Upper lobe of left lung (tissue), 6 donors: ENCODE results near the gene SLC23A3. TPM values are rescaled to one million over a fixed set of nuclear protein-coding genes. Genes with fewer than 3 reads are reported as not detected.

Experiments
- ATAC-seq, 2 donors: fragments of 200-7000 bp; cut with Tn5 transposase; one replicate each; pipeline ENCODE4 v1.9.1; 2022; ENCODE audit warnings: mild to moderate bottlenecking in 2 of 2, moderate library complexity in 2 of 2; ENCODE audit not compliant: low FRiP score in 2 of 2
- DNase-seq, 2 donors: peaks; one replicate each; pipeline ENCODE4 v3.0.0-alpha.2; 2019 to 2020
- H3K27ac ChIP-seq, 4 donors: fragments of 200-600 bp; sonication (generic); one replicate each; pipeline ENCODE4 v1.5.1; 2016 to 2019
- H3K27me3 ChIP-seq, 4 donors: fragments of 200-600 bp; sonication (generic); one replicate each; pipeline ENCODE4 v1.5.1; 2017 to 2019
- H3K36me3 ChIP-seq, 4 donors: fragments of 200-600 bp; sonication (generic); one replicate each; pipeline ENCODE4 v1.5.1; 2016 to 2019
- H3K4me1 ChIP-seq, 4 donors: fragments of 200-600 bp; sonication (generic); one replicate each; pipeline ENCODE4 v1.5.1; 2018 to 2019
- H3K4me3 ChIP-seq, 4 donors: fragments of 200-600 bp; sonication (generic); one replicate each; pipeline ENCODE4 v1.5.1; 2017 to 2019; ENCODE audit warnings: mild to moderate bottlenecking in 2 of 4, moderate library complexity in 1 of 4
- H3K9me3 ChIP-seq, 4 donors: fragments of 200-600 bp; sonication (generic); one replicate each; pipeline ENCODE4 v1.5.1; 2018 to 2019
- EP300 ChIP-seq, 4 donors: sonication (generic); formaldehyde crosslinking; IDR thresholded peaks; one replicate each; pipeline ENCODE4 v1.5.1; 2017; ENCODE audit warnings: antibody characterized with exemption in 4 of 4, control low read depth in 2 of 4
- POLR2A ChIP-seq, 4 donors: fragments of 450-650 bp; IDR thresholded peaks; one replicate each; pipeline ENCODE4 v1.5.1; 2016 to 2017; ENCODE audit warnings: antibody characterized with exemption in 4 of 4, mild to moderate bottlenecking in 2 of 4
- POLR2AphosphoS5 ChIP-seq, 2 donors: sonication (generic); formaldehyde crosslinking; IDR thresholded peaks; one replicate each; pipeline ENCODE4 v1.5.1; 2017; ENCODE audit warnings: antibody characterized with exemption in 2 of 2
- WGBS, 2 donors: methylation state at CpG; one replicate each; pipeline ENCODE4 v1.1.5; 2017 to 2018; 5-methylcytosine and 5-hydroxymethylcytosine counted together
- total RNA-seq, 6 donors: library from RNA; depleted of rRNA in 4 of 6; stranded (reverse); fragments of >200 nt in 4 of 6; gene quantifications; one replicate each; pipeline versions ENCODE4 v1.1.0 to v1.2.1, GENCODE V29; 2016 to 2021
- TF ChIP-seq, protein P1 (sequence below), 6 experiments: fragments of 450-650 bp in 4 of 6; fragments of 200-600 bp in 2 of 6; sonication (generic) in 2 of 6; IDR thresholded peaks; one replicate each; pipeline ENCODE4 v1.5.1; 2016 to 2019; ENCODE audit warnings: antibody characterized with exemption in 6 of 6
- donor health status: DM: no; HTN: no; CAD: no; lungs with moderate emphysema.
- donor health status: DM: no; HTN: yes; CAD: no; lungs with severe emphysema.

SLC23A3 gene
- total RNA-seq, 6 donors from 2014 or later, result 0.33 to 6.3 (median 2.6) TPM

DNA sequence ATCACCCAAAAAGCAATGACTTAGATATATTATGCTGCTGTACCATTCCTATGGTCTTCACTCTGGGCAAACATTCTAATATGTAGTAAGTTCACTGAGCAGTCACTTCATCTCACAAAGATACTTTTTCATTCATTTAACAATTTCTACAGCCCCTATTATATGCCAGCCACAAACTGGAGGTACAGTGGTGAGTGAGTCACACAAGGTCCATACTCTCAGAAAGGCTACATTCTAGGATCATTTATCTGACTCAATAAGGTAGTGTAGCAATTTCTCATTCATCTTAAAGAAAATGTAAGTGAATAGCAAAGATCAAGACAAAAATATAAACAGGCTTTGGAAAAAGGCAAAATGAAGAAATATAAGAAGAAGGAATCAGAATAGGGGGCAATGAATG, 49.7 kb downstream of the SLC23A3 start:
- DNase-seq (no peak), ATAC-seq (no peak)
- Histone ChIP-seq H3K36me3 (no peaks in the 10 kb centered on the region), H3K27ac (no peak overlapping the region), H3K4me3 (no peak overlapping the region), H3K9me3 (no peaks in the 10 kb centered on the region), H3K27me3 (no peaks in the 10 kb centered on the region), H3K4me1 (peaks cover 22 to 62% (median 36%) of the 10 kb centered on the region in 4 donors)
- TF ChIP-seq EP300 (IDR thresholded peaks at IDR 0.05), result no peak
- TF ChIP-seq, protein P1, sequence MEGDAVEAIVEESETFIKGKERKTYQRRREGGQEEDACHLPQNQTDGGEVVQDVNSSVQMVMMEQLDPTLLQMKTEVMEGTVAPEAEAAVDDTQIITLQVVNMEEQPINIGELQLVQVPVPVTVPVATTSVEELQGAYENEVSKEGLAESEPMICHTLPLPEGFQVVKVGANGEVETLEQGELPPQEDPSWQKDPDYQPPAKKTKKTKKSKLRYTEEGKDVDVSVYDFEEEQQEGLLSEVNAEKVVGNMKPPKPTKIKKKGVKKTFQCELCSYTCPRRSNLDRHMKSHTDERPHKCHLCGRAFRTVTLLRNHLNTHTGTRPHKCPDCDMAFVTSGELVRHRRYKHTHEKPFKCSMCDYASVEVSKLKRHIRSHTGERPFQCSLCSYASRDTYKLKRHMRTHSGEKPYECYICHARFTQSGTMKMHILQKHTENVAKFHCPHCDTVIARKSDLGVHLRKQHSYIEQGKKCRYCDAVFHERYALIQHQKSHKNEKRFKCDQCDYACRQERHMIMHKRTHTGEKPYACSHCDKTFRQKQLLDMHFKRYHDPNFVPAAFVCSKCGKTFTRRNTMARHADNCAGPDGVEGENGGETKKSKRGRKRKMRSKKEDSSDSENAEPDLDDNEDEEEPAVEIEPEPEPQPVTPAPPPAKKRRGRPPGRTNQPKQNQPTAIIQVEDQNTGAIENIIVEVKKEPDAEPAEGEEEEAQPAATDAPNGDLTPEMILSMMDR (IDR thresholded peaks at IDR 0.05), result no peak
- TF ChIP-seq POLR2A (IDR thresholded peaks at IDR 0.05), result no peak
- TF ChIP-seq POLR2AphosphoS5 (IDR thresholded peaks at IDR 0.05), result no peak

- WGBS, 2 donors, result 48 to 50% methylated on average over 7 of the region's 7 CpGs
- no peak overlapping the region for H3K4me3 ChIP-seq
- DNase-seq, result peak in 1 of 2 donors; percentile 72
- no peak for TF ChIP-seq POLR2AphosphoS5 (IDR thresholded peaks at IDR 0.05)
- TF ChIP-seq, protein P1 (IDR thresholded peaks at IDR 0.05), result peak; percentile 42 to 71 (median 66)
- peaks cover 17 to 57% (median 31%) of the 10 kb centered on the region in 4 donors for H3K4me1 ChIP-seq
- no peaks in the 10 kb centered on the region for H3K9me3 ChIP-seq
- ATAC-seq, result peak; percentile 64 to 71
- no peak overlapping the region for H3K27ac ChIP-seq
- no peaks in the 10 kb centered on the region for H3K27me3 ChIP-seq
- no peaks in the 10 kb centered on the region for H3K36me3 ChIP-seq
Observed at GRCh38 chr2:219119422-219120043, 50.3 kb downstream of the SLC23A3 start.

GRCh38 chr2:219118504-219118903, 51.3 kb downstream of the SLC23A3 start:
- Histone ChIP-seq H3K4me3 (no peak overlapping the region), H3K4me1 (peaks cover 9 to 47% (median 20%) of the 10 kb centered on the region in 4 donors), H3K27me3 (no peaks in the 10 kb centered on the region), H3K27ac (no peak overlapping the region), H3K36me3 (no peaks in the 10 kb centered on the region), H3K9me3 (no peaks in the 10 kb centered on the region)
- 77 to 80% methylated on average over 12 of the region's 12 CpGs for WGBS, 2 donors
- ATAC-seq (no peak), DNase-seq (no peak)
- TF ChIP-seq POLR2AphosphoS5 (IDR thresholded peaks at IDR 0.05) (no peak), POLR2A (IDR thresholded peaks at IDR 0.05) (no peak), EP300 (IDR thresholded peaks at IDR 0.05) (no peak)
- TF ChIP-seq, protein P1 (IDR thresholded peaks at IDR 0.05), result no peak

GRCh38 chr2:219116776-219117646, 52.8 kb downstream of the SLC23A3 start:
- DNase-seq, result no peak
- H3K27ac ChIP-seq, result peak overlapping the region in 2 of 4 donors; percentile 36 to 71
- H3K9me3 ChIP-seq, result no peaks in the 10 kb centered on the region
- no peaks in the 10 kb centered on the region for H3K27me3 ChIP-seq
- no peak for ATAC-seq
- peaks cover 9 to 35% (median 14%) of the 10 kb centered on the region in 4 donors for H3K4me1 ChIP-seq
- no peaks in the 10 kb centered on the region for H3K36me3 ChIP-seq
- TF ChIP-seq POLR2AphosphoS5 (IDR thresholded peaks at IDR 0.05) (no peak), EP300 (IDR thresholded peaks at IDR 0.05) (no peak), POLR2A (IDR thresholded peaks at IDR 0.05) (no peak)
- TF ChIP-seq, protein P1 (IDR thresholded peaks at IDR 0.05), result no peak
- no peak overlapping the region for H3K4me3 ChIP-seq
- WGBS, 2 donors, result 65 to 66% methylated on average over 8 of the region's 8 CpGs
